ENCODE data around the gene NPIPB2.

GRCh38 chr16:11956558-11956957, 14.7 kb upstream of the NPIPB2 start:
- TF ChIP-seq POLR2A (IDR thresholded peaks at IDR 0.05; ENCODE audit: low read length) (no peak), KDM1A (IDR thresholded peaks at IDR 0.05; ENCODE audit: low read depth) (no peak), CTCF (IDR thresholded peaks at IDR 0.05) (no peak), REST (IDR thresholded peaks at IDR 0.05) (no peak), ZC3H11A (IDR thresholded peaks at IDR 0.05) (no peak), USF2 (IDR thresholded peaks at IDR 0.05) (no peak), MAZ (IDR thresholded peaks at IDR 0.05; ENCODE audit: borderline replicate concordance, low read depth, low read length) (no peak), PBX3 (IDR thresholded peaks at IDR 0.05) (no peak), RFX5 (IDR thresholded peaks at IDR 0.05) (no peak), CEBPB (IDR thresholded peaks at IDR 0.05) (no peak), CHD2 (IDR thresholded peaks at IDR 0.05; ENCODE audit: low read length, partially characterized antibody) (no peak), JUNB (IDR thresholded peaks at IDR 0.05) (no peak)
